ENCODE results near the gene KCNF1.

Gene KCNF1

DNA sequence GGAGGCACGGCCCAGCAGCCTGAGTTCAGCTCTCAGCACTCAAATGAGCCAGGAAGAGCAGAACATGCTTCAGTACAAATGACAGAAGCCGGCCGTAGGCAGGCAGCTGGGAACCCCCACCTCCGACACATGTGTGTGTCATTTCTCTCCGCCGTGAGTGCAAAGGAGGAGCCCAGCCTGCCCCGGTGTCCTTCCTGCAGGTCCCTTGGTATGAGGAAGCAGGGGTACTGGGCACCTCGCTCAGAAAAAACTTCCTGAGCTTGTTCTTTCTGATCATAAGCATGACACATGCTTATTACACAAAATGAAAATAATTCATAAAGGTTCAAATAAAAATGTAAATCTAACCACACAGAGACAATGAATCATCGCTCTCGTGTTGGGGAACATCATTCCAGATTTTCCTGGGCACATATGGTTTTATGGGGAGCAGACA, 35.3 kb downstream of the KCNF1 start:
- ATAC-seq, result peak; percentile 73

GRCh38 chr2:10947446-10948187, 35.9 kb downstream of the KCNF1 start:
- ATAC-seq, result no peak; the same call in 1 of the 3 replicates
- TF ChIP-seq ZFP3 (CRISPR knock-in tag; IDR thresholded peaks at IDR 0.05), result no peak
- no peak for TF ChIP-seq ZNF565 (CRISPR knock-in tag; conservative IDR thresholded peaks at IDR 0.05; ENCODE audit: low read depth)
- no peak for TF ChIP-seq POU6F1 (CRISPR knock-in tag; IDR thresholded peaks at IDR 0.05; ENCODE audit: borderline replicate concordance, low read depth)
- TF ChIP-seq TOX (CRISPR knock-in tag; IDR thresholded peaks at IDR 0.05; ENCODE audit: borderline replicate concordance), result no peak
- no peak for TF ChIP-seq ZC3H10 (CRISPR knock-in tag; IDR thresholded peaks at IDR 0.05)
- no peak for TF ChIP-seq ARNTL (CRISPR knock-in tag; IDR thresholded peaks at IDR 0.05; ENCODE audit: borderline replicate concordance, low read depth)
- TF ChIP-seq, protein P1, sequence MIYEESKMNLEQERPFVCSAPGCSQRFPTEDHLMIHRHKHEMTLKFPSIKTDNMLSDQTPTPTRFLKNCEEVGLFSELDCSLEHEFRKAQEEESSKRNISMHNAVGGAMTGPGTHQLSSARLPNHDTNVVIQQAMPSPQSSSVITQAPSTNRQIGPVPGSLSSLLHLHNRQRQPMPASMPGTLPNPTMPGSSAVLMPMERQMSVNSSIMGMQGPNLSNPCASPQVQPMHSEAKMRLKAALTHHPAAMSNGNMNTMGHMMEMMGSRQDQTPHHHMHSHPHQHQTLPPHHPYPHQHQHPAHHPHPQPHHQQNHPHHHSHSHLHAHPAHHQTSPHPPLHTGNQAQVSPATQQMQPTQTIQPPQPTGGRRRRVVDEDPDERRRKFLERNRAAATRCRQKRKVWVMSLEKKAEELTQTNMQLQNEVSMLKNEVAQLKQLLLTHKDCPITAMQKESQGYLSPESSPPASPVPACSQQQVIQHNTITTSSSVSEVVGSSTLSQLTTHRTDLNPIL (CRISPR knock-in tag; IDR thresholded peaks at IDR 0.05; ENCODE audit: low read depth), result no peak

More for the DNA sequence above, 35.3 kb downstream of the KCNF1 start:
- TF ChIP-seq CSRNP3 (CRISPR knock-in tag; IDR thresholded peaks at IDR 0.05), result no peak
- TF ChIP-seq PATZ1 (CRISPR knock-in tag; IDR thresholded peaks at IDR 0.05; ENCODE audit: borderline replicate concordance), result no peak
- TF ChIP-seq PPARA (CRISPR knock-in tag; IDR thresholded peaks at IDR 0.05; ENCODE audit: borderline replicate concordance), result no peak
- no peak for TF ChIP-seq TCF4 (CRISPR knock-in tag; IDR thresholded peaks at IDR 0.05; ENCODE audit: borderline replicate concordance)
- TF ChIP-seq, protein P2, sequence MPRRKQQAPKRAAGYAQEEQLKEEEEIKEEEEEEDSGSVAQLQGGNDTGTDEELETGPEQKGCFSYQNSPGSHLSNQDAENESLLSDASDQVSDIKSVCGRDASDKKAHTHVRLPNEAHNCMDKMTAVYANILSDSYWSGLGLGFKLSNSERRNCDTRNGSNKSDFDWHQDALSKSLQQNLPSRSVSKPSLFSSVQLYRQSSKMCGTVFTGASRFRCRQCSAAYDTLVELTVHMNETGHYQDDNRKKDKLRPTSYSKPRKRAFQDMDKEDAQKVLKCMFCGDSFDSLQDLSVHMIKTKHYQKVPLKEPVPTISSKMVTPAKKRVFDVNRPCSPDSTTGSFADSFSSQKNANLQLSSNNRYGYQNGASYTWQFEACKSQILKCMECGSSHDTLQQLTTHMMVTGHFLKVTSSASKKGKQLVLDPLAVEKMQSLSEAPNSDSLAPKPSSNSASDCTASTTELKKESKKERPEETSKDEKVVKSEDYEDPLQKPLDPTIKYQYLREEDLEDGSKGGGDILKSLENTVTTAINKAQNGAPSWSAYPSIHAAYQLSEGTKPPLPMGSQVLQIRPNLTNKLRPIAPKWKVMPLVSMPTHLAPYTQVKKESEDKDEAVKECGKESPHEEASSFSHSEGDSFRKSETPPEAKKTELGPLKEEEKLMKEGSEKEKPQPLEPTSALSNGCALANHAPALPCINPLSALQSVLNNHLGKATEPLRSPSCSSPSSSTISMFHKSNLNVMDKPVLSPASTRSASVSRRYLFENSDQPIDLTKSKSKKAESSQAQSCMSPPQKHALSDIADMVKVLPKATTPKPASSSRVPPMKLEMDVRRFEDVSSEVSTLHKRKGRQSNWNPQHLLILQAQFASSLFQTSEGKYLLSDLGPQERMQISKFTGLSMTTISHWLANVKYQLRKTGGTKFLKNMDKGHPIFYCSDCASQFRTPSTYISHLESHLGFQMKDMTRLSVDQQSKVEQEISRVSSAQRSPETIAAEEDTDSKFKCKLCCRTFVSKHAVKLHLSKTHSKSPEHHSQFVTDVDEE (CRISPR knock-in tag; IDR thresholded peaks at IDR 0.05), result no peak

DNA sequence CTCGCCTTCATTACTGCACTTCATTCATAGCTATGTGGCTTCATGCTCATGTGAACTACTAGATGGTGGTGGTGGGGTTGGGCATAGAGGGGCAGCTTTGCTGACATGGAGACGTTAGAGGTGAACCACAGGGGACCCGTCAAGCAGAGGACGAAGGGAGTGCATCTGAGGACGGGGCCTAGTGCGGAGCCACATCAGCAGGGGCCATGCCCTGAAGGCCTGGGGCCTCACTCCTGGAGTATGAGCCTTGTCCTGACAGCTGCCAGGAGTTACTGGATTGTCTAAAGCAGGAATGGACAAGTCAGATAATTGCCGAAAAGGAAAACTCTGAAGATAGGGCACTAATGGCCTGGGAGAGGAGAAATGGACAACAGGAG, 36.4 kb downstream of the KCNF1 start:
- no peak for ATAC-seq
- no peak for TF ChIP-seq GLIS3 (CRISPR knock-in tag; IDR thresholded peaks at IDR 0.05)
- no peak for TF ChIP-seq POU6F1 (CRISPR knock-in tag; IDR thresholded peaks at IDR 0.05; ENCODE audit: borderline replicate concordance, low read depth)
- TF ChIP-seq ZC3H10 (CRISPR knock-in tag; IDR thresholded peaks at IDR 0.05), result no peak
- TF ChIP-seq SNAI2 (CRISPR knock-in tag; IDR thresholded peaks at IDR 0.05), result no peak
- TF ChIP-seq OSR1 (CRISPR knock-in tag; IDR thresholded peaks at IDR 0.05), result no peak
- no peak for TF ChIP-seq ESRRG (CRISPR knock-in tag; IDR thresholded peaks at IDR 0.05)
- TF ChIP-seq ZNF70 (CRISPR knock-in tag; IDR thresholded peaks at IDR 0.05), result no peak
- TF ChIP-seq, protein P1 (CRISPR knock-in tag; IDR thresholded peaks at IDR 0.05; ENCODE audit: low read depth), result no peak
- no peak for TF ChIP-seq RARB (CRISPR knock-in tag; IDR thresholded peaks at IDR 0.05)
- TF ChIP-seq PATZ1 (CRISPR knock-in tag; IDR thresholded peaks at IDR 0.05; ENCODE audit: borderline replicate concordance), result no peak
- no peak for TF ChIP-seq ZNF8 (CRISPR knock-in tag; IDR thresholded peaks at IDR 0.05)
- TF ChIP-seq ISL1 (CRISPR knock-in tag; IDR thresholded peaks at IDR 0.05), result no peak
- TF ChIP-seq ZFP30 (CRISPR knock-in tag; IDR thresholded peaks at IDR 0.05), result no peak

Measured in SK-N-SH treated with all-trans-retinoic acid at 6 μM for 48 hours (cell line).